Endothelial cell of umbilical vein (primary cell): ENCODE measurements around the gene DGKI. TPM values are rescaled to one million over a fixed set of nuclear protein-coding genes. Genes with fewer than 3 reads are reported as not detected.

ENCODE experiments used
- BruUV-seq: library from RNA; stranded (reverse); fragments of 400-500 nt; replicated peaks from 2 replicates; lab custom pipeline; 2021; lab: Mats Ljungman, UMichigan
- CTCF ChIA-PET: fragments of 300-600, 350-600 bp; sonication (Branson Sonifier 250); formaldehyde crosslinking; loops from one replicate; lab custom pipeline; 2021; ENCODE audit warnings: antibody characterized with exemption, inconsistent platforms; lab: Charles Lee
- POLR2A ChIA-PET: fragments of 300-600, 350-600 bp; sonication (Branson Sonifier 250); formaldehyde crosslinking; loops from one replicate; lab custom pipeline; 2021; ENCODE audit warnings: antibody characterized with exemption, inconsistent platforms; lab: Charles Lee
- DNase-seq: peaks from one replicate; pipeline ENCODE4 v3.0.0-alpha.2; 2011; ENCODE audit warnings: low read depth, low spot score
- FAIRE-seq: peaks from 2 replicates; lab custom pipeline; 2011; peaks lifted over from hg19 to GRCh38; lab: Jason Lieb, UNC
- H2AFZ ChIP-seq: 2 replicates; pipeline ENCODE4 v1.6.0; 2012; ENCODE audit warnings: low read depth, low read length, control low read depth, inconsistent platforms
- H3K27ac ChIP-seq: 2 replicates; pipeline ENCODE4 v1.5.1; 2011; ENCODE audit warnings: low read depth, mild to moderate bottlenecking, control low read depth, low read length, moderate library complexity; ENCODE audit not compliant: insufficient read depth
- H3K27me3 ChIP-seq, 2 experiments: 2 replicates each; pipeline versions ENCODE4 v1.6.0 to v1.6.1; 2011; ENCODE audit warnings: low read length in 2 of 2, mixed read lengths in 1 of 2; ENCODE audit not compliant: control insufficient read depth in 2 of 2, insufficient read depth in 2 of 2
- H3K36me3 ChIP-seq, 2 experiments: 2 replicates in 1 of 2; 3 replicates in 1 of 2; pipeline ENCODE4 v1.5.1; 2011; ENCODE audit warnings: low read length in 2 of 2, mild to moderate bottlenecking in 1 of 2, moderate library complexity in 1 of 2; ENCODE audit not compliant: control insufficient read depth in 2 of 2, insufficient read depth in 2 of 2; ENCODE audit errors: extremely low read depth in 1 of 2
- H3K4me1 ChIP-seq: 3 replicates; pipeline ENCODE4 v1.5.1; 2011; ENCODE audit warnings: mild to moderate bottlenecking, low read length; ENCODE audit not compliant: control insufficient read depth, insufficient read depth; ENCODE audit errors: extremely low read depth
- H3K4me2 ChIP-seq: 2 replicates; pipeline ENCODE4 v1.6.1; 2011; ENCODE audit warnings: low read length, control low read depth, mixed read lengths; ENCODE audit not compliant: insufficient read depth
- H3K4me3 ChIP-seq, 3 experiments: fragments of 200-600 bp in 1 of 3; sonication (generic), shearing (Covaris generic) in 1 of 3; replicated peaks in 1 of 3; 2 replicates each; pipeline ENCODE4 v1.5.1; 2011 to 2016; ENCODE audit warnings: control low read depth in 3 of 3, low read length in 3 of 3, mild to moderate bottlenecking in 2 of 3, inconsistent platforms in 1 of 3, low read depth in 1 of 3, moderate library complexity in 1 of 3; ENCODE audit not compliant: insufficient read depth in 1 of 3
- H3K79me2 ChIP-seq: 2 replicates; pipeline ENCODE4 v1.6.0; 2012; ENCODE audit warnings: low read length, inconsistent platforms; ENCODE audit not compliant: control insufficient read depth, insufficient read depth
- H3K9ac ChIP-seq: replicated peaks from 2 replicates; pipeline ENCODE3; 2011; ENCODE audit warnings: low read length, control low read depth; ENCODE audit not compliant: insufficient read depth; ENCODE audit errors: extremely low read depth
- H3K9me1 ChIP-seq: replicated peaks from 3 replicates; pipeline ENCODE4 v1.6.0; 2011; ENCODE audit warnings: mild to moderate bottlenecking, low read length; ENCODE audit not compliant: control insufficient read depth, insufficient read depth; ENCODE audit errors: extremely low read depth
- H3K9me3 ChIP-seq: replicated peaks from 2 replicates; pipeline ENCODE4 v1.5.1; 2012; ENCODE audit warnings: low read length, inconsistent platforms; ENCODE audit not compliant: control insufficient read depth, insufficient read depth
- H4K20me1 ChIP-seq: replicated peaks from 2 replicates; pipeline ENCODE3; 2011; ENCODE audit warnings: mild to moderate bottlenecking, low read length; ENCODE audit not compliant: control insufficient read depth, insufficient read depth; ENCODE audit errors: extremely low read depth
- EZH2 ChIP-seq: IDR thresholded peaks from 2 replicates; pipeline ENCODE4 v1.6.1; 2012; ENCODE audit warnings: borderline replicate concordance, low read depth, mild to moderate bottlenecking, moderate library complexity, low read length, inconsistent platforms; ENCODE audit not compliant: severe bottlenecking
- FOS ChIP-seq: IDR thresholded peaks from 2 replicates; pipeline ENCODE4 v1.6.1; 2011; ENCODE audit warnings: mild to moderate bottlenecking, low read length, moderate library complexity, borderline replicate concordance; ENCODE audit not compliant: insufficient read depth
- GATA2 ChIP-seq: IDR thresholded peaks from 2 replicates; pipeline ENCODE4 v1.7.0; 2011; ENCODE audit warnings: low read depth, mild to moderate bottlenecking, moderate library complexity, mixed read lengths, low read length; ENCODE audit not compliant: insufficient read length, insufficient read depth
- JUN ChIP-seq: IDR thresholded peaks from 2 replicates; pipeline ENCODE4 v1.6.1; 2011; ENCODE audit warnings: borderline replicate concordance, low read depth; ENCODE audit not compliant: insufficient read length, insufficient read depth
- MYC ChIP-seq: IDR thresholded peaks from one replicate; pipeline ENCODE4 v1.6.1; 2011; ENCODE audit warnings: mild to moderate bottlenecking, low read depth, low read length
- POLR2A ChIP-seq: IDR thresholded peaks from 2 replicates; pipeline ENCODE4 v1.6.1; 2012; ENCODE audit warnings: low read depth, mild to moderate bottlenecking, control low read depth, low read length
- POLR2AphosphoS5 ChIP-seq: IDR thresholded peaks from 2 replicates; pipeline ENCODE4 v1.6.1; 2012; ENCODE audit warnings: low read depth, mild to moderate bottlenecking, control low read depth, low read length, moderate library complexity; ENCODE audit not compliant: insufficient read depth
- dilution Hi-C: fragments of 300-500 bp; cut with MboI; formaldehyde crosslinking; loops from one replicate; pipeline ENCODE4 v1.15.0; 2019; ENCODE audit warnings: low sequenced_read_pairs; ENCODE audit not compliant: extremely low pct_ligation_motif_present
- intact Hi-C: fragments of 100-400 bp; cut with micrococcal nuclease; formaldehyde crosslinking; loops from one replicate; pipeline ENCODE4 v1.10.0; 2022
- polyA plus RNA-seq, 4 experiments: library from polyadenylated mRNA; depleted of rRNA in 3 of 4; stranded (reverse) in 3 of 4; unstranded in 1 of 4; fragments of >200 nt; gene quantifications; 2 replicates each; pipeline versions ENCODE4 v1.2.1 to v1.2.3, GENCODE V29; 2011 to 2012; ENCODE audit warnings: missing spikeins in 1 of 4
- total RNA-seq: library from RNA; stranded (reverse); gene quantifications from 2 replicates; pipeline ENCODE4 v1.2.3, GENCODE V29; 2021
- TF ChIP-seq, protein P1 (sequence below): IDR thresholded peaks from 2 replicates; pipeline ENCODE4 v1.6.1; 2011; ENCODE audit not compliant: insufficient read depth, insufficient read length
- TF ChIP-seq, protein P2 (sequence below), 2 donors: IDR thresholded peaks; 1 replicate in 1 of 2; 2 replicates in 1 of 2; pipeline ENCODE4 v1.5.1; 2011; ENCODE audit warnings: low read length in 2 of 2, mild to moderate bottlenecking in 2 of 2, moderate library complexity in 2 of 2, control low read depth in 1 of 2, inconsistent platforms in 1 of 2, low read depth in 1 of 2; ENCODE audit not compliant: insufficient read depth in 1 of 2; ENCODE audit errors: extremely low read depth in 1 of 2

DGKI gene
- total and polyA plus RNA-seq, 2 donors (not counting 3 experiments of a cell fraction or from before 2014, with no cell fraction given): 0.11 to 0.51 TPM

DNA sequence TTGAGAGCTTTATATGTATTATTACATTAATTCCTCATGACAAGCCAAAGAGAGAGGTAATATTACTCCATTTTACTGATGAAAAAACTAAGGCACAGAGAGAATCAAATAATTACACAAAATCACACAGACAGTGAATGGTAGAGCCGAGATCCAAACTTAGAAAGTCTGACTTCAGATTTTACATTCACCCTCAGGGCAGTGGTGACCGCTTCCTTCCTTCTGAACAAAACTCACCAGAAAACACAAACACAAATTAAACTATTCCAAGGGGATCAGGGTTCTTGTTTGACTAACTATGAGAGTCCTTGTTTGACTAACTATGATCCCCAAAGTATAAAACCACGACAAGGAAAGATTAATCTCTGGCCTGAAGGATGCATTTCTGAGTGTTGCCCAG, 435.3 kb downstream of the DGKI start:
- H3K9me3 ChIP-seq: no peaks in the 10 kb centered on the region
- no peaks in the 10 kb centered on the region for H3K9me1 ChIP-seq
- DNase-seq: no peak
- H3K36me3 ChIP-seq: no peaks in the 10 kb centered on the region
- no peak overlapping the region for H2AFZ ChIP-seq
- no TSS peak for BruUV-seq
- H3K79me2 ChIP-seq: no peaks in the 10 kb centered on the region
- CTCF ChIA-PET: no interaction called here
- H3K4me3 ChIP-seq: no peak overlapping the region
- no peak overlapping the region for H3K27ac ChIP-seq
- H4K20me1 ChIP-seq: no peaks in the 10 kb centered on the region
- no peaks in the 10 kb centered on the region for H3K4me1 ChIP-seq
- FAIRE-seq: no peak
- dilution Hi-C loops: no loop called here
- POLR2A ChIA-PET: no interaction called here
- no peak overlapping the region for H3K4me2 ChIP-seq
- intact Hi-C loops: no loop called here
- TF ChIP-seq POLR2A (no peak), MYC (no peak), EZH2 (no peak), FOS (no peak), GATA2 (no peak), POLR2AphosphoS5 (no peak), JUN (no peak)
- TF ChIP-seq, protein P1, sequence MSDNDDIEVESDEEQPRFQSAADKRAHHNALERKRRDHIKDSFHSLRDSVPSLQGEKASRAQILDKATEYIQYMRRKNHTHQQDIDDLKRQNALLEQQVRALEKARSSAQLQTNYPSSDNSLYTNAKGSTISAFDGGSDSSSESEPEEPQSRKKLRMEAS: no peak
- TF ChIP-seq, protein P2, sequence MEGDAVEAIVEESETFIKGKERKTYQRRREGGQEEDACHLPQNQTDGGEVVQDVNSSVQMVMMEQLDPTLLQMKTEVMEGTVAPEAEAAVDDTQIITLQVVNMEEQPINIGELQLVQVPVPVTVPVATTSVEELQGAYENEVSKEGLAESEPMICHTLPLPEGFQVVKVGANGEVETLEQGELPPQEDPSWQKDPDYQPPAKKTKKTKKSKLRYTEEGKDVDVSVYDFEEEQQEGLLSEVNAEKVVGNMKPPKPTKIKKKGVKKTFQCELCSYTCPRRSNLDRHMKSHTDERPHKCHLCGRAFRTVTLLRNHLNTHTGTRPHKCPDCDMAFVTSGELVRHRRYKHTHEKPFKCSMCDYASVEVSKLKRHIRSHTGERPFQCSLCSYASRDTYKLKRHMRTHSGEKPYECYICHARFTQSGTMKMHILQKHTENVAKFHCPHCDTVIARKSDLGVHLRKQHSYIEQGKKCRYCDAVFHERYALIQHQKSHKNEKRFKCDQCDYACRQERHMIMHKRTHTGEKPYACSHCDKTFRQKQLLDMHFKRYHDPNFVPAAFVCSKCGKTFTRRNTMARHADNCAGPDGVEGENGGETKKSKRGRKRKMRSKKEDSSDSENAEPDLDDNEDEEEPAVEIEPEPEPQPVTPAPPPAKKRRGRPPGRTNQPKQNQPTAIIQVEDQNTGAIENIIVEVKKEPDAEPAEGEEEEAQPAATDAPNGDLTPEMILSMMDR (IDR thresholded peaks at IDR 0.05; ENCODE audit: extremely low read depth in 1 of 2, insufficient read depth in 1 of 2, low read depth in 1 of 2, low read length in 2 of 2): no peak
- H3K27me3 ChIP-seq: no peaks in the 10 kb centered on the region
- H3K9ac ChIP-seq: no peak overlapping the region
